DOHH2 (cell line): ENCODE data around the gene ZNF236.
"Not testable (repeated sequence)": the region's sequence is repeated elsewhere in the genome, so short reads cannot be mapped to it uniquely, and the experiment has no call there.

Experiments
- H3F3A ChIP-seq: fragments of 200-600 bp; sonication (generic), shearing (Covaris generic); 2 replicates; pipeline ENCODE4 v1.6.0; 2016; ENCODE audit warnings: antibody characterized with exemption, mild to moderate bottlenecking; ENCODE audit not compliant: control insufficient read depth, insufficient read depth
- H3K27ac ChIP-seq: fragments of 200-600 bp; sonication (generic); 2 replicates; pipeline ENCODE4 v1.5.1; 2014; ENCODE audit warnings: low read depth, mild to moderate bottlenecking, low read length, moderate library complexity
- H3K27me3 ChIP-seq: fragments of 200-600 bp; sonication (generic); 2 replicates; pipeline ENCODE4 v1.6.1; 2014; ENCODE audit warnings: mild to moderate bottlenecking, low read length, mixed read lengths; ENCODE audit not compliant: control insufficient read depth
- H3K36me3 ChIP-seq: fragments of 200-600 bp; sonication (generic); 2 replicates; pipeline ENCODE4 v1.6.1; 2014; ENCODE audit warnings: mild to moderate bottlenecking, low read length, moderate library complexity, mixed read lengths; ENCODE audit not compliant: control insufficient read depth
- H3K4me1 ChIP-seq: fragments of 200-600 bp; sonication (generic); 2 replicates; pipeline ENCODE4 v1.6.1; 2014; ENCODE audit warnings: mild to moderate bottlenecking, low read length, mixed read lengths; ENCODE audit not compliant: control insufficient read depth
- H3K4me2 ChIP-seq: fragments of 200-600 bp; sonication (generic); 2 replicates; pipeline ENCODE4 v1.6.0; 2014; ENCODE audit warnings: mild to moderate bottlenecking, low read length, moderate library complexity
- H3K4me3 ChIP-seq: fragments of 200-600 bp; sonication (generic); 2 replicates; pipeline ENCODE4 v1.5.1; 2014; ENCODE audit warnings: mild to moderate bottlenecking, low read length, mixed read lengths
- H3K79me2 ChIP-seq: fragments of 200-600 bp; sonication (generic); 2 replicates; pipeline ENCODE4 v1.6.1; 2014; ENCODE audit warnings: mild to moderate bottlenecking, low read length, mixed read lengths; ENCODE audit not compliant: control insufficient read depth
- H3K9me2 ChIP-seq: fragments of 200-600 bp; sonication (generic); replicated peaks from 2 replicates; pipeline ENCODE4 v1.6.1; 2014; ENCODE audit warnings: mild to moderate bottlenecking, low read length, mixed read lengths; ENCODE audit not compliant: control insufficient read depth
- H3K9me3 ChIP-seq: fragments of 200-600 bp; sonication (generic); 2 replicates; pipeline ENCODE4 v1.6.1; 2014; ENCODE audit warnings: antibody characterized with exemption, low read length, mixed read lengths; ENCODE audit not compliant: control insufficient read depth, insufficient read depth
- H4K20me1 ChIP-seq: fragments of 200-600 bp; sonication (generic); 2 replicates; pipeline ENCODE4 v1.6.0; 2014; ENCODE audit warnings: low read depth, mild to moderate bottlenecking, antibody characterized with exemption, low read length, moderate library complexity; ENCODE audit not compliant: control insufficient read depth, insufficient read depth
- EZH2phosphoT487 ChIP-seq: fragments of 200-600 bp; sonication (generic); IDR thresholded peaks from 2 replicates; pipeline ENCODE4 v1.6.1; 2017; ENCODE audit warnings: borderline replicate concordance, mild to moderate bottlenecking, antibody characterized with exemption, low read length, moderate library complexity, mixed read lengths
- TF ChIP-seq, protein P1 (sequence below): fragments of 200-600 bp; sonication (generic); IDR thresholded peaks from one replicate; pipeline ENCODE4 v1.5.1; 2014; ENCODE audit warnings: antibody characterized with exemption, mild to moderate bottlenecking, low read depth, low read length; ENCODE audit not compliant: poor library complexity, severe bottlenecking

Gene ZNF236

DNA sequence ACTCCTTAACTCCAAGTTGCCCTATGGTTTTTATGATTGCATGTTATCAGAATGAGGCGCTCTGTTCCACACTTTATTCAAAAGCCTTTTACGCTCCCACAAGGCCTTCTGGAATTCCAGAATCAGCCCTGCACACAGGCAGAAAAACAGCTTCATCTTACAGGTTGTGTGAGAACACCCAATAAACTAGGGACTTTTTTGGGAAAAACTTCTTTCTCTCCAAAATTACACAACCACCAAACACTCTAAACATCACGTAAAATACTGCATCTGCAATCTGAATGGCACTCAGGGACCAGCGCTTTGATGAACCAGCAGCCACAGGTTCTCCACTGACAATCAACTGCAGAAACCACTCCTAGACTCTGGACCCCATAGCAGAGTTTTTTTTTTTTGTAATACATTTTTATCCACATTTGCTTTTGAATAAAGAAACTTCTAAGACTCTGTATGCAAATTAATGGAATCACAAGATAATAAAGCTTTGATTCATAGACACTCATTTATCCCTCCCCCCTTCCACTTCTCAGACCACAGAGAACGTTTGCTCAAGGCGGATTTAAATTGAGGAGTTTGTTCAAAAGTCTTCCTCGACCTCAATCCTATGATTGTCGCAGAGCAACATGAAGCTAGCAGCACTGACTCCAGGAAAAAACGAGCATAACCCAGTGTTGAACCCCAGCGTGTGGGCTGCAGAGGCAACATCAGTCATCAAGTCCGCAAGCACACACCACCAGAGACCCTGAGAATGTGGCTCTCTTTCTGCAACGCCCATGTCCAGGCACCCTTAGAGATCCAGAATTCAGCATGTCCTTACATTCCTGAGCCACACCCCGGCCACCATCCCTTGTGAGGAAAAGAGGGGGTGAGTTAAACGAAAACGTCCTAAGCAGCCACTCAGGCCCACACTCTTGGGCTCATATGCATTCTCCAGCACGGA, 193.7 kb downstream of the ZNF236 start:
- TF ChIP-seq, protein P1, sequence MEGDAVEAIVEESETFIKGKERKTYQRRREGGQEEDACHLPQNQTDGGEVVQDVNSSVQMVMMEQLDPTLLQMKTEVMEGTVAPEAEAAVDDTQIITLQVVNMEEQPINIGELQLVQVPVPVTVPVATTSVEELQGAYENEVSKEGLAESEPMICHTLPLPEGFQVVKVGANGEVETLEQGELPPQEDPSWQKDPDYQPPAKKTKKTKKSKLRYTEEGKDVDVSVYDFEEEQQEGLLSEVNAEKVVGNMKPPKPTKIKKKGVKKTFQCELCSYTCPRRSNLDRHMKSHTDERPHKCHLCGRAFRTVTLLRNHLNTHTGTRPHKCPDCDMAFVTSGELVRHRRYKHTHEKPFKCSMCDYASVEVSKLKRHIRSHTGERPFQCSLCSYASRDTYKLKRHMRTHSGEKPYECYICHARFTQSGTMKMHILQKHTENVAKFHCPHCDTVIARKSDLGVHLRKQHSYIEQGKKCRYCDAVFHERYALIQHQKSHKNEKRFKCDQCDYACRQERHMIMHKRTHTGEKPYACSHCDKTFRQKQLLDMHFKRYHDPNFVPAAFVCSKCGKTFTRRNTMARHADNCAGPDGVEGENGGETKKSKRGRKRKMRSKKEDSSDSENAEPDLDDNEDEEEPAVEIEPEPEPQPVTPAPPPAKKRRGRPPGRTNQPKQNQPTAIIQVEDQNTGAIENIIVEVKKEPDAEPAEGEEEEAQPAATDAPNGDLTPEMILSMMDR: no peak
- TF ChIP-seq EZH2phosphoT487: no peak
- Histone ChIP-seq H3K27me3 (no peaks in the 10 kb centered on the region), H3K9me2 (no peaks in the 10 kb centered on the region), H3K79me2 (no peaks in the 10 kb centered on the region), H4K20me1 (no peaks in the 10 kb centered on the region; the same call in 1 of the 2 replicates), H3K4me1 (no peaks in the 10 kb centered on the region), H3K4me2 (no peak overlapping the region), H3K36me3 (peaks cover 22% of the 10 kb centered on the region), H3F3A (no peaks in the 10 kb centered on the region), H3K4me3 (no peak overlapping the region), H3K27ac (no peak overlapping the region), H3K9me3 (no peaks in the 10 kb centered on the region)

DNA sequence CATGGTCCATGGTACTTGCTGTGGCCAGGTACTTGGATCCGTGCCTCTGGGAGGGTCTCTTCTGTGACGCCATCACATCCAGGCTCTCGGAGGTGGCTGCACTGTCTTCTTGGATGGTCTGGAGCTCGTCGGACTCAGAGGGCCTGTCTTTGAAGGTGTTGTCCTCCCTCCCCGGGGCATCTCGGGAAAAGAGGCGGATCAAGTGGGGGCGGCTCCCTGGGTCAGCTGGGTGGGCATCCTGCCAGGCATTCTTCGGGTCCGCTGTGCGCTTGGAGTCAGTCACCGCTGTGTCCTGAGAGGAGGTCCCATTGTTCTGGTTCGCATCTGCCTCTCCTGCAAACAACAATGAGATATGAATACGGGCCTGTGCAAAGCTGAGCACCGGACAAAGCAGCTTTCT, 194.6 kb downstream of the ZNF236 start:
- Histone ChIP-seq H3K27ac (no peak overlapping the region), H3K4me1 (no peaks in the 10 kb centered on the region), H3K36me3 (peaks cover 22% of the 10 kb centered on the region), H3K79me2 (no peaks in the 10 kb centered on the region), H3K9me2 (no peaks in the 10 kb centered on the region), H4K20me1 (no peaks in the 10 kb centered on the region; the same call in 1 of the 2 replicates), H3K4me2 (no peak overlapping the region), H3K9me3 (no peaks in the 10 kb centered on the region), H3K4me3 (no peak overlapping the region), H3F3A (no peaks in the 10 kb centered on the region), H3K27me3 (no peaks in the 10 kb centered on the region)
- TF ChIP-seq, protein P1: no peak
- TF ChIP-seq EZH2phosphoT487: no peak

DNA sequence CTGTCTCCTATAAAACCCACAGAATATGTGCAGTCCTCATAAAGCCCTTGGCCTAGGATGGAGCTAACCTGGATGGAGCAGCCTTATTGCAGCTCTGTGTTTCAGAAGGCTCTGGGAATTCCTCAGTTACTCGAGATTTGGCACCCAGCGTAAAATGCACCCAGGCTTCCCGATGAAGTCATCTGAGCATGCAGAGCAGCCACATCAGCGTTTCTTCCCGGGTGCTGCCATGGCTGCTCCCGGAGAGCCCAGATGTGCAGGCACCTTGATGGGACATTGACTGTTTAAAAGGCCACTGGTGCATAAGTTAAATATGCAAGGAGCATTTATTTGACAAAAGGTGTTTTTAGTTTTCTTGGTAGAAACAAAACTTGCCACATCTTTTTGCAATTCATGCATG, 195.0 kb downstream of the ZNF236 start:
- Histone ChIP-seq H3K9me2 (no peaks in the 10 kb centered on the region), H3F3A (no peaks in the 10 kb centered on the region), H4K20me1 (no peaks in the 10 kb centered on the region; the same call in 1 of the 2 replicates), H3K27ac (no peak overlapping the region), H3K27me3 (no peaks in the 10 kb centered on the region), H3K4me3 (no peak overlapping the region), H3K4me2 (no peak overlapping the region), H3K4me1 (peaks cover under 1% of the 10 kb centered on the region; the same call in 1 of the 2 replicates), H3K79me2 (no peaks in the 10 kb centered on the region), H3K36me3 (peaks cover 22% of the 10 kb centered on the region), H3K9me3 (no peaks in the 10 kb centered on the region)
- no peak for TF ChIP-seq EZH2phosphoT487
- TF ChIP-seq, protein P1: no peak

DNA sequence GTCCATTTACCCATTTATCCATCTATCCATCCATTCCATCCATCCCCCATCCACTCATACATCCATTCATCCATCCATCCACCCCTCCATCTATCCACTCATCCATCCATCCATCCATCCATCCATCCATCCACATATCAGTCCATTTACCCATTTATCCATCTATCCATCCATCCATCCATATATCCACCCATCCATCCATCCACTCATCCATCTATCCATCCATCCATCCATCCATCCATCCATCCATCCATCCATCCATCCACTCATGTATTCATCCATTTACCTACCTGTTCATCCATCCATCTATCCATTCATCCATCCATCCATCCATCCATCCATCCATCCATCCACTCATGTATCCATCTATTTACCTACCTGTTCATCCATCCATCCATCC, 196.3 kb downstream of the ZNF236 start:
- not testable (repeated sequence) for H3K4me3 ChIP-seq, H3K27me3 ChIP-seq, H3K9me3 ChIP-seq, H3F3A ChIP-seq, H4K20me1 ChIP-seq, H3K79me2 ChIP-seq, H3K9me2 ChIP-seq, H3K27ac ChIP-seq, H3K4me2 ChIP-seq
- Histone ChIP-seq H3K36me3 (peaks cover 22% of the 10 kb centered on the region), H3K4me1 (peaks cover 13% of the 10 kb centered on the region)
